ENCODE results near the gene CTNND2.

The CTNND2 gene

GRCh38 chr5:10958728-10959127, 945.5 kb downstream of the CTNND2 start:
- no peak for DNase-seq (ENCODE audit: low read depth in 2 of 3, low spot score in 1 of 3)

- DNase-seq (ENCODE audit: low read depth in 2 of 3, low spot score in 1 of 3): no peak
These were observed 954.2 kb downstream of the CTNND2 start for GRCh38 chr5:10949856-10950630.

- no peak for DNase-seq (ENCODE audit: low read depth in 2 of 3, low spot score in 1 of 3)
These were observed 958.2 kb downstream of the CTNND2 start for GRCh38 chr5:10946050-10946449.

- DNase-seq (ENCODE audit: low read depth in 2 of 3, low spot score in 1 of 3): no peak
These were observed 962.3 kb downstream of the CTNND2 start for GRCh38 chr5:10941900-10942299.

GRCh38 chr5:10936081-10936855, 968.0 kb downstream of the CTNND2 start:
- DNase-seq (ENCODE audit: low read depth in 2 of 3, low spot score in 1 of 3): no peak

- DNase-seq (ENCODE audit: low read depth in 2 of 3, low spot score in 1 of 3): no peak
These were observed 968.7 kb downstream of the CTNND2 start for GRCh38 chr5:10935536-10935935.

- DNase-seq (ENCODE audit: low read depth in 2 of 3, low spot score in 1 of 3): no peak
These were observed 969.4 kb downstream of the CTNND2 start for GRCh38 chr5:10934783-10935355.

- DNase-seq (ENCODE audit: low read depth in 2 of 3, low spot score in 1 of 3): no peak
These were observed 971.1 kb downstream of the CTNND2 start for GRCh38 chr5:10933121-10933520.

GRCh38 chr5:10932426-10932825, 971.8 kb downstream of the CTNND2 start:
- no peak for DNase-seq (ENCODE audit: low read depth in 2 of 3, low spot score in 1 of 3)

- DNase-seq (ENCODE audit: low read depth in 2 of 3, low spot score in 1 of 3): no peak
These were observed 976.6 kb downstream of the CTNND2 start for GRCh38 chr5:10927608-10928007.

- no peak for DNase-seq (ENCODE audit: low read depth in 2 of 3, low spot score in 1 of 3)
These were observed 980.9 kb downstream of the CTNND2 start for GRCh38 chr5:10923310-10923709.
